ENCODE results near the gene CACNA1G.

CACNA1G gene

GRCh38 chr17:50570032-50570431, 9.5 kb downstream of the CACNA1G start:
- Mint-ChIP-seq H3K4me1 (ENCODE audit: low read depth in 2 of 2) (peaks cover 6% of the 10 kb centered on the region in 2 donors), H3K9me3 (no peaks in the 10 kb centered on the region), H3K27ac (peak overlapping the region in 1 of 2 donors; percentile 58), H3K4me3 (no peak overlapping the region), H3K27me3 (peaks cover 54 to 82% of the 10 kb centered on the region in 2 donors), H3K36me3 (ENCODE audit: insufficient read depth) (peaks cover 3% of the 10 kb centered on the region)
- ATAC-seq (replicated peaks) (no peak), DNase-seq (no peak)

GRCh38 chr17:50570528-50570927, 10.0 kb downstream of the CACNA1G start:
- no peak overlapping the region for H3K4me3 Mint-ChIP-seq
- H3K4me1 Mint-ChIP-seq (ENCODE audit: low read depth in 2 of 2): peaks cover 4% of the 10 kb centered on the region in 2 donors
- no peaks in the 10 kb centered on the region for H3K9me3 Mint-ChIP-seq
- H3K36me3 Mint-ChIP-seq (ENCODE audit: insufficient read depth): peaks cover 5% of the 10 kb centered on the region
- ATAC-seq (replicated peaks) (no peak), DNase-seq (no peak)
- H3K27me3 Mint-ChIP-seq: peaks cover 49 to 77% of the 10 kb centered on the region in 2 donors
- peak overlapping the region in 1 of 2 donors; percentile 58 for H3K27ac Mint-ChIP-seq

- H3K4me3 Mint-ChIP-seq: no peak overlapping the region
- no peak for ATAC-seq (replicated peaks)
- H3K4me1 Mint-ChIP-seq (ENCODE audit: low read depth in 2 of 2): peaks cover under 1 to 4% of the 10 kb centered on the region in 2 donors
- DNase-seq: no peak
- H3K27ac Mint-ChIP-seq: no peak overlapping the region
- H3K36me3 Mint-ChIP-seq (ENCODE audit: insufficient read depth): peaks cover 5% of the 10 kb centered on the region
- no peaks in the 10 kb centered on the region for H3K9me3 Mint-ChIP-seq
- peaks cover 38 to 74% of the 10 kb centered on the region in 2 donors for H3K27me3 Mint-ChIP-seq
Measured at GRCh38 chr17:50571681-50572080, 11.2 kb downstream of the CACNA1G start.

- no peak overlapping the region for H3K27ac Mint-ChIP-seq
- H3K4me3 Mint-ChIP-seq: no peak overlapping the region
- H3K27me3 Mint-ChIP-seq: peaks cover 29 to 74% of the 10 kb centered on the region in 2 donors
- H3K36me3 Mint-ChIP-seq (ENCODE audit: insufficient read depth): peaks cover 5% of the 10 kb centered on the region
- ATAC-seq (replicated peaks): no peak
- H3K4me1 Mint-ChIP-seq (ENCODE audit: low read depth in 2 of 2): peaks cover 2 to 4% of the 10 kb centered on the region in 2 donors
- DNase-seq: no peak
- H3K9me3 Mint-ChIP-seq: no peaks in the 10 kb centered on the region
Measured at GRCh38 chr17:50572541-50572940, 12.0 kb downstream of the CACNA1G start.

GRCh38 chr17:50573866-50574611, 13.5 kb downstream of the CACNA1G start:
- peaks cover 0 to 2% of the 10 kb centered on the region in 2 donors for H3K4me1 Mint-ChIP-seq (ENCODE audit: low read depth in 2 of 2)
- no peak for ATAC-seq (replicated peaks)
- H3K9me3 Mint-ChIP-seq: no peaks in the 10 kb centered on the region
- no peak overlapping the region for H3K27ac Mint-ChIP-seq
- peaks cover 5% of the 10 kb centered on the region for H3K36me3 Mint-ChIP-seq (ENCODE audit: insufficient read depth)
- no peak overlapping the region for H3K4me3 Mint-ChIP-seq
- DNase-seq: no peak
- H3K27me3 Mint-ChIP-seq: peaks cover 25 to 77% of the 10 kb centered on the region in 2 donors

GRCh38 chr17:50575581-50576210, 15.2 kb downstream of the CACNA1G start:
- Mint-ChIP-seq H3K27ac (no peak overlapping the region), H3K4me1 (ENCODE audit: low read depth in 2 of 2) (peaks cover 0 to 2% of the 10 kb centered on the region in 2 donors), H3K4me3 (no peak overlapping the region), H3K9me3 (no peaks in the 10 kb centered on the region), H3K27me3 (peaks cover 30 to 77% of the 10 kb centered on the region in 2 donors), H3K36me3 (ENCODE audit: insufficient read depth) (peaks cover 5% of the 10 kb centered on the region)
- DNase-seq (no peak), ATAC-seq (replicated peaks) (no peak)

GRCh38 chr17:50576864-50577263, 16.3 kb downstream of the CACNA1G start:
- H3K4me1 Mint-ChIP-seq (ENCODE audit: low read depth in 2 of 2): peaks cover 0 to 2% of the 10 kb centered on the region in 2 donors
- no peak for DNase-seq
- no peak overlapping the region for H3K4me3 Mint-ChIP-seq
- ATAC-seq (replicated peaks): no peak
- no peaks in the 10 kb centered on the region for H3K9me3 Mint-ChIP-seq
- no peak overlapping the region for H3K27ac Mint-ChIP-seq
- peaks cover 5% of the 10 kb centered on the region for H3K36me3 Mint-ChIP-seq (ENCODE audit: insufficient read depth)
- H3K27me3 Mint-ChIP-seq: peaks cover 31 to 77% of the 10 kb centered on the region in 2 donors

- DNase-seq (no peak), ATAC-seq (replicated peaks) (no peak)
- peaks cover 31 to 77% of the 10 kb centered on the region in 2 donors for H3K27me3 Mint-ChIP-seq
- no peaks in the 10 kb centered on the region for H3K9me3 Mint-ChIP-seq
- peaks cover 0 to 2% of the 10 kb centered on the region in 2 donors for H3K4me1 Mint-ChIP-seq (ENCODE audit: low read depth in 2 of 2)
- H3K36me3 Mint-ChIP-seq (ENCODE audit: insufficient read depth): peaks cover 5% of the 10 kb centered on the region
- H3K27ac Mint-ChIP-seq: no peak overlapping the region
- no peak overlapping the region for H3K4me3 Mint-ChIP-seq
Measured at GRCh38 chr17:50577451-50577954, 17.0 kb downstream of the CACNA1G start.

GRCh38 chr17:50578173-50578572, 17.7 kb downstream of the CACNA1G start:
- peaks cover 5% of the 10 kb centered on the region for H3K36me3 Mint-ChIP-seq (ENCODE audit: insufficient read depth)
- H3K27ac Mint-ChIP-seq: no peak overlapping the region
- no peaks in the 10 kb centered on the region for H3K9me3 Mint-ChIP-seq
- H3K4me3 Mint-ChIP-seq: no peak overlapping the region
- peaks cover 37 to 81% of the 10 kb centered on the region in 2 donors for H3K27me3 Mint-ChIP-seq
- ATAC-seq (replicated peaks) (no peak), DNase-seq (no peak)
- H3K4me1 Mint-ChIP-seq (ENCODE audit: low read depth in 2 of 2): peaks cover 0 to 2% of the 10 kb centered on the region in 2 donors

- DNase-seq (no peak), ATAC-seq (replicated peaks) (no peak)
- H3K27me3 Mint-ChIP-seq: peaks cover 50 to 86% of the 10 kb centered on the region in 2 donors
- peaks cover 0 to 2% of the 10 kb centered on the region in 2 donors for H3K4me1 Mint-ChIP-seq (ENCODE audit: low read depth in 2 of 2)
- H3K9me3 Mint-ChIP-seq: no peaks in the 10 kb centered on the region
- H3K36me3 Mint-ChIP-seq (ENCODE audit: insufficient read depth): peaks cover 5% of the 10 kb centered on the region
- H3K27ac Mint-ChIP-seq: no peak overlapping the region
- H3K4me3 Mint-ChIP-seq: no peak overlapping the region
Measured at GRCh38 chr17:50579399-50579798, 18.9 kb downstream of the CACNA1G start.

- no peak overlapping the region for H3K27ac Mint-ChIP-seq
- no peaks in the 10 kb centered on the region for H3K36me3 Mint-ChIP-seq (ENCODE audit: insufficient read depth)
- no peak overlapping the region for H3K4me3 Mint-ChIP-seq
- DNase-seq (no peak), ATAC-seq (replicated peaks) (no peak)
- H3K27me3 Mint-ChIP-seq: peaks cover 52 to 92% of the 10 kb centered on the region in 2 donors
- no peaks in the 10 kb centered on the region for H3K9me3 Mint-ChIP-seq
- H3K4me1 Mint-ChIP-seq (ENCODE audit: low read depth in 2 of 2): peaks cover 0 to 2% of the 10 kb centered on the region in 2 donors
Measured at GRCh38 chr17:50580646-50581045, 20.1 kb downstream of the CACNA1G start.

- no peak for ATAC-seq (replicated peaks)
- Mint-ChIP-seq H3K27me3 (peaks cover 52 to 94% of the 10 kb centered on the region in 2 donors), H3K4me1 (ENCODE audit: low read depth in 2 of 2) (peaks cover 0 to 2% of the 10 kb centered on the region in 2 donors), H3K9me3 (no peaks in the 10 kb centered on the region), H3K27ac (no peak overlapping the region), H3K36me3 (ENCODE audit: insufficient read depth) (no peaks in the 10 kb centered on the region), H3K4me3 (no peak overlapping the region)
- DNase-seq: no peak
Measured at GRCh38 chr17:50581316-50581715, 20.8 kb downstream of the CACNA1G start.

- no peak for DNase-seq
- Mint-ChIP-seq H3K4me3 (no peak overlapping the region), H3K27ac (no peak overlapping the region), H3K4me1 (ENCODE audit: low read depth in 2 of 2) (no peaks in the 10 kb centered on the region), H3K27me3 (peaks cover 52 to 88% of the 10 kb centered on the region in 2 donors), H3K36me3 (ENCODE audit: insufficient read depth) (no peaks in the 10 kb centered on the region), H3K9me3 (no peaks in the 10 kb centered on the region)
- ATAC-seq (replicated peaks): no peak
Measured at GRCh38 chr17:50582741-50583140, 22.2 kb downstream of the CACNA1G start.

GRCh38 chr17:50583641-50584040, 23.1 kb downstream of the CACNA1G start:
- peak overlapping the region in 1 of 2 donors; percentile 1 for H3K27ac Mint-ChIP-seq
- H3K9me3 Mint-ChIP-seq: no peaks in the 10 kb centered on the region
- H3K36me3 Mint-ChIP-seq (ENCODE audit: insufficient read depth): no peaks in the 10 kb centered on the region
- H3K4me1 Mint-ChIP-seq (ENCODE audit: low read depth in 2 of 2): no peaks in the 10 kb centered on the region
- no peak for ATAC-seq (replicated peaks)
- H3K27me3 Mint-ChIP-seq: peaks cover 48 to 83% of the 10 kb centered on the region in 2 donors
- no peak for DNase-seq
- no peak overlapping the region for H3K4me3 Mint-ChIP-seq
